NCI-H1092 (cell line): ENCODE data around the gene CTNNA2.

ENCODE experiments used
- DNase-seq: peaks from one replicate; lab custom pipeline; 2025; lab: John Stamatoyannopoulos, UW

CTNNA2 gene

DNA sequence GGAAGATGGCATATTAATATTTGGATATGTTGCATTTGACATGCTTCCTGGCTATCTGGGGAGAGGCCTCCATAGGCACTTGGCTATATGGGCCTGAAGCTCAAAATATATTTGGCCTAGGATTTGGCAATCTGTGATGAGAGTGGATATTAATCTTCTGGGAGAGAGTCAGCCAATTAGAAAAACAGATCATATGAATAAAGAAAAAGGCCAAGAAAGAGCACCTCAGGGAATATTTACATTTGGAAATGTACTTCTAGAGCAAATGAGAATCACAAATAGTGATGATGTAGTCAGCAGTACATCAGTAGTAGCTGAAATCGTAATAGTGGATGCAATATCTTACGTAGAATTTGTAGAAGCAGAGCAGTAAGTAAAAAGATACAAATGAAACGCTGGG, 277.0 kb downstream of the CTNNA2 start:
- DNase-seq = no peak

DNA sequence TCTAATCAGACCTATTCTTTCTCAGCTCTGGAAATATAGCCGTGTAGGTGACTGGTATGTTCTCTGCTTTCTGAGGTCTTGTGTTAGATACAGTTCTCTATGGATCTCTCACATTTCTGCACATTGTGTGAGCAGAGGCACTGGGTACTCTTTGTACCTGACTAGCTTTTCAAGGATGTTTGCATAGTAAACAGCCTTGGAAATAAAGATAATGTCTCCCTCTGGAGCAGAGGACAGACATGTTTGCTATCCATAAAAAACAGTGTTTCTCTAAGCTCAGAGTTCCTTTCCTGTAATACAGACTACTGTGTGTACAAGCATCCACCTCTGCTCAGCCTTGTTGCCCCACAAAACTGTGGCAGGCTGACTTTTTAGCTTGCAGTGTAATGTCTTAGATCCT, 279.2 kb downstream of the CTNNA2 start:
- DNase-seq = no peak

- DNase-seq = no peak
Observed at GRCh38 chr2:79793006-79793405, 280.2 kb downstream of the CTNNA2 start.

DNA sequence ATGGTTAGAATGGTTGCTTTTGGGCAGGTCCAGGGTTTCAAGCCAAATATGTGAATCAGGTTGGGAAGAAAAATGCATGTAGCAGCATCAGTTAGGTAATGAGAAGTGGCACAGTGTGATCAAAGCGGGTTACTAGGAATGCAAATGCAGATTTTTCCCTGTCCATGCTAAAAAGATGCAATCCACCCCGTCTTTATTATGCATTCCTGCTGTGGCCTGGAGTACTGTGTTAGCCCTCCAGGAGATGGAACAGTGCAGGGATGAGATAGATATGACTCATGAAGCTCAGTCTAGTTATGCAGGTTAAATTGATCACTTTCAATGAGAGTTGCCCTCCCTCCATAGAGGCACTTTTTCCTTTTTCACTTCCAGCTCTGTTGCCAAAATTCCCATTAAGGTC, 283.8 kb downstream of the CTNNA2 start:
- DNase-seq = no peak

DNA sequence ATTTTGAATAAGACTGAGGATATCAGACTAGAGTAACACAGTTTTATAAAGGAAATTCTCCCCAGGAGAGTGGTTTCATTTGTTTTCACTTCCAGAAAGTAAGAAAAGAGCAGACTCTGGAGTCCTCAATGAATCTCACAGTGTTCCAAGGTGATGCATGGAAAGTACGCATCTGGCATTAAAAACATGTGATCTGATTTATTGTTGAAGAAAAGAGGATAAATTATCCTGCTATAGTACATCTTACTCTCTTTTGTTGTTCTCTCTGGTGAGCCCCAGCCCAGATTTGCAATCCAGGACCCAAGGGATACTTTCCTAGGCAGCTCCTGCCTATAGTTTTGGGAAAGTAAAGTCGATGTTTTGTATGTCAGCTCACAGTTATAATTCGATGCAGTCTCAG, 285.9 kb downstream of the CTNNA2 start:
- no peak for DNase-seq

DNA sequence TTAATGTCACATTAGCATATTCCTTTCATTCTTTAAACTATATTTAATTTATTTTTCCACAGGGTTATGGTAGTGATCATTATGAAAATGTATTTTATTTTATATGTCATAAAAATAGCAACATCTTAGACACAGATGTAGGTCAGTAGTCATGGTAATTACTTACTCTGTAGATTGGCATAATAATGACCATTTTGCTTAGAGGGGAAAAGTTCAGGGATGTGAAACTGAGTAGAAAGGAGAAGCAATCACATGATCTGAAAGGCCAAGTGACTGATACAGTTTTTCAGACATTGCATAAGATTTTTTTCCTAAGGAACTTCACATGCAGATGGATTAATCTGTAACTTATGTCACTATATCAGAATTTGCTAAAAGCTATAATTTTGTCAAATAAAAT, 286.9 kb downstream of the CTNNA2 start:
- no peak for DNase-seq

GRCh38 chr2:79801082-79801481, 288.2 kb downstream of the CTNNA2 start:
- DNase-seq = no peak

- no peak for DNase-seq
Observed at GRCh38 chr2:79817288-79817687, 304.4 kb downstream of the CTNNA2 start.

- no peak for DNase-seq
Observed at GRCh38 chr2:79820281-79820680, 307.4 kb downstream of the CTNNA2 start.

- no peak for DNase-seq
Observed at GRCh38 chr2:79822136-79822535, 309.3 kb downstream of the CTNNA2 start.

- DNase-seq = no peak
Observed at GRCh38 chr2:79824086-79824786, 311.4 kb downstream of the CTNNA2 start.

DNA sequence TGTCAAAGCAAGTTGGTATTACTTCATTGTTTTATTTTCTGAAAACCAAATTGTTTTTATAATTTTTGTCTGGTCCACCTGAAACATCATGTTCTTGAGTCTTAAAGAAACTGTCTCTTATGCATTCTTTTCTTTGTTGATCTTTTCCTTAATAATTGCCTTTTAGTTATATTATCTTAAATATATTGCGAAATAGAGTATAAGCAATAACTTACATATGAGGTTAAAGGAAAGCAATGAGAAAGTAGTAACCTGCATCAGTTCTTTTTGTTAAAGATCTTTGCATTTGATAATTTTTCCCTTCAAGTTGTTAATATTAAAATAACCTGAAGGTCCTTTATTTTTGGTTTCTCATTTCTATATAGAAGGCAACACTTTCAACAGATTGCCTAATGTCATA, 315.0 kb downstream of the CTNNA2 start:
- no peak for DNase-seq

GRCh38 chr2:79830501-79830900, 317.6 kb downstream of the CTNNA2 start:
- DNase-seq = no peak

DNA sequence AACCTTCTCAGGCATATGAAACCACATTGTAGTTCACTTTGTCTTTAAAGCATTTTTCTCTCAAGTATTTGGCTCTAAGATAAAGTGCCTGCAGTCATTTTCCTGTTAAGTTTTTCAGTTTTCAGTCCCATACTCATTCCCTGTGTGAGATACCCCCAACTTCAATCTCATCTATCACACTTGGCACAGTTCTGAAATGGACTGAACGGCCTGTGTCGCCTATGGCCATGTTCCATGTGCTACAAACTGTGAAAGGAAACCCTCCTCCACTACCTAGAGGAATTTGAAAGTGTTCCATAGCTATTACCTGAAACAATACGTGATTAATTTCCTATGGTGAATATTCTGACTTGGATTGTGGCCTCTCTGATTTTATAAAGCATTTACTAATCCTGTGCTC, 319.1 kb downstream of the CTNNA2 start:
- no peak for DNase-seq

DNA sequence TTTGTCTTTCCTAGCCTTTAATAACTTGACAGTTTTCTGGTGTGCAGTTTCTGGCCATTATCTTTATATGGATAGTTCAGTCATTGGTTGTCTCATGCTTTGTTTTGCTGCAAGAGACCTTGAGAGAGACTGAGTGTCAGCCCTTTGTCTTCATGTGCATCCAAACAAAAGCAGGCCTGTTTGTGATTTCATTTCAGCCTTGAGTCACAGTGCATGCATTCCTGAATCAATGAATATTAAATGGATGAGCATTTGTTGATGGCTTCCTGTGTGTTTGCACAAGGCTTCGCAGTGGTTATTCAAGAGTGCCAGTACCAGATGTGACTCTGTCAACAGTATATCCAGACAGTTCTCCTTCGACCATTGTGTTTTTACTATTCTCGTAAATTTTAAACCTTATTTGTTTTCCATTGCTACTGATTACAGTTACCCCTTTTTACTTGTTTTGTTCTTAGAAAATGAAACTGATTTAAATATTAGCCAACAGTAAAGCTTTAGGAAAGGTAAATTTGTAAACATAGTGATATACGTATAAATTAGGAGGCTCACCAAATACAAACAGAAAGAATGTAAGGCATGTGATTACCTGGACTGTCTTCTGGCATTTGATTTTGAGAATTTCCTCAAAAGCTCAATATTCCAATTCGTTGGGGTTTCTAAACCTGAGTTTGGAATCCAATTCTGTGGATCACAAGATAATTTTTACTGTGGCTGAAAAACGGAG, 319.8 kb downstream of the CTNNA2 start:
- peak; percentile 12 for DNase-seq

DNA sequence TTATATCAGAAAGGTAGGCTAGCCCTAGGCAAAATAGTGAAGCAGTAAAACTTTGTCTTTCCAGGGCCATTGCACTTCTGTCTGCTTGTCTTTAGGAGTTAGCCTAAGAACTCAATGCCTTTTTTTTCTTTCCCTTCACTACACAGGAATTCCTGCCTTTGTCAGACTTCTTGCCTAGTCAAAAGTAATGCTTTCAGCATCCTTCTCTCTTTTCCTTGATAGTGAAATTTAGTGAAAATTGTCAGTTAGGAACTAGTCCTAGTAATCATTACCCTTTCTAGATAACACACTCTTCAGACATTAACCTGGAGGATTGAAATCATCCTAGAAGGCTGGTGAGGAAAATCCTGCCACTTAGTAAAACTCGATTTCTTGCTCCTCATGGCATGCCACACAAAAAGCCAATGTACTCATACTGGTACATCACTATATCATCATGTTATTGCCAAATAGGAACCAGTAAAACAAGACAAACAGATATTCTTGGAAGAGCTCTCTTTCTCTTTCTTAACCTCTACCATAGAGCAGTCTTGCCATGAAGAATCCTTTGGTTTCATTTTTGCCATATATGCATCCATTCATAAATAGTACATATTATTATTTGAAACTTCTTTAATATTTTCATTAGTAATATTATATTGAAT, 320.5 kb downstream of the CTNNA2 start:
- no peak for DNase-seq

DNA sequence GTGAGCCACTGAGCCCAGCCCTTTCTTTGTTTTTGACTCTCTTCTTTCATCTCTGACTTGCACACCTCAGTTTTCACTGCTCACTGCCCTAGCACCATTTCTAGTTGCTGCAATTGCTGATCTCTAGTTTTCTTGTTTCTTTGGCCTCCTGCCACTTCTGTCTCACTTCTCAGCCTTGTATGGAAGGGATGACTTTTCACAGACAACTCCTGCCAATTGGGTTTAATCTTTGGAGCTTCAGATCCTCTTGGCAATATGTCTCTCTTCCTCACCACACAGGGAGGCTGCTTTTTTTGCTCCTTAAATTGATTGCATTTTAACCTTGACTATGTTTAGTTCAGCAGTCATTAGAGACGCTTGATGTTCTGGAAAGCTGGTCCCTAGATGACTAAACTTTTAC, 323.1 kb downstream of the CTNNA2 start:
- no peak for DNase-seq

- no peak for DNase-seq
Observed at GRCh38 chr2:79844011-79844410, 331.2 kb downstream of the CTNNA2 start.

- DNase-seq = no peak
Observed at GRCh38 chr2:79846878-79847277, 334.0 kb downstream of the CTNNA2 start.

- no peak for DNase-seq
Observed at GRCh38 chr2:79849241-79849640, 336.4 kb downstream of the CTNNA2 start.

DNA sequence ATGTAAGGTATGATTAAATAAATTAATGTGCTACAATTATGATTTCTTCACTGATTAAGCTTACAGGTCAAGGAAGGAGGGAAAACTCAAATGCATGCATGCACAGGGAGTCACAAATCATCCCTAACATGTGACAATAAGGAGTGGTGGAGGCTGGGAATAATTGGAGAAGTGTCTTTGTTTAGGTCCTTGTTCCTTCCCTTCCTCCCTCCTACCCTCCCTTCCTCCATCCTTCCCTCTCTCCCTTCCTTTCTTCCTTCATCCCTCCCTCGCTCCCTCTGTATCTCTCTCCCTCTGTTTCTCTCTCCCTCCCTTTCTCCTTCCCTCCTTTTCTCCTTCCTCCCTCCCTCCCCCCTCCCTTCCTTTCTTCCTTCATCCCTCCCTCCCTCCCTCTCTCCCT, 337.1 kb downstream of the CTNNA2 start:
- DNase-seq = no peak

DNA sequence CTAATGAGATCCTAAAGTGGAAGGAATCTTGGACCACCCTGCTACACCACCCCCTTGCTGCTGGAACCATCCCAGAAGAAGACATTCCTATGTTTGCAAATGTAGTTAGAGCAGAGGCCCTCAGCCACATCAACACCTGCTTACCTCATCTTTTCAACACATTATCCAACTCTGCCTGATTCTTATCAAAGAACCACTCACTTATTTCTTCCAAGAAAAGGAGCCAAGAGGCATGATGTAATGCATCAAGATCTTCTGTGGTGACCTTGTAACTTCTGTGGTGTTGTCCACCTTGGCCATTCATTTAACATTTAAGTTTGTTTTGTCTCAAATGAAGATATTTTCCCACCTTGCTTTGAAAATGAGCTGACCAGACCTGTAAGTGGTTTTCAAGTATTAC, 338.1 kb downstream of the CTNNA2 start:
- DNase-seq = no peak

DNA sequence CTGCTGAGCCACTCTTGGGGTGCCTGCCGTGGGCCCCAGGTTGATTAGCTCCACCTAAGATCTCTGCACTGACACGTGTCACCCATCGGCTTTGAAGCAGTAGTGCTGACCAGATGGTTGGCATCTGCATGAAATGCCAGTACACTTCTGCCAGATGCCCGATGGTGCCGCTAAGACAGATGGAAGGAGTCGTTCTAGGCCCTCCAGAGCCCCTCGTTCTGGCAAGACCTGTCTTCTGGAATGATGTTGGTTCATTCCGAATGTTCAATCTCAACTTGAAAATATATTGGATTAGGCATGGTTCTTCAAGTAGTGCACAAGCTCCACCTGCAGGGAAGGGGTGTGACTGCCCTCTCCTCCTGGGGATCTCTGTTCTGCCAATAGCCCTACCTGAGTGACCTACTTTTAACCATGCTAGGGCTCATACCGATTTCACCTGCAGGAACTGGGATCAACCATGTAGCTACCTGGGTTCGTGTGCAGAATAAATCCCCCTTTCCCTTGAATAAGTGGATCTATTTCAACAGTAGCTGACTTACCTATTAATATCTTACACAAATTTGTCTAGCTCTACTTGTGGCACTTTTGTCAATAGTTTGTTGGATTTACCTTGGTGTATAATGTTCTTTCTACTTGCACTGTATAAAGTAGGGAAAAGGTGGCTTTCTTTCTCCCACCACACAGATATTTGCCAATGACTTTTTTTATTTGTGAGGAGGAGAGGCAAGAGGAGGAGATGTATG, 342.6 kb downstream of the CTNNA2 start:
- DNase-seq = no peak
